GM18861 (cell line): Measurements from ENCODE around the gene SRGAP2C.
"Not testable (repeated sequence)": the region's sequence is repeated elsewhere in the genome, so short reads cannot be mapped to it uniquely, and the experiment has no call there.

Experiments
- ATAC-seq: cut with Tn5 transposase; IDR thresholded peaks from one replicate; pipeline ENCODE4 v1.9.1; 2021; ENCODE audit not compliant: unreplicated experiment

The SRGAP2C gene

GRCh38 chr1:121413821-121414220 lies 229.0 kb downstream of the SRGAP2C start:
- ATAC-seq, result no peak

GRCh38 chr1:121414905-121415304 lies 230.1 kb downstream of the SRGAP2C start:
- no peak for ATAC-seq

- ATAC-seq, result no peak
Observed at GRCh38 chr1:121417325-121417923, 232.6 kb downstream of the SRGAP2C start.

GRCh38 chr1:121418369-121419049 lies 233.7 kb downstream of the SRGAP2C start:
- no peak for ATAC-seq

GRCh38 chr1:121419050-121419615 lies 234.4 kb downstream of the SRGAP2C start:
- ATAC-seq, result not testable (repeated sequence)

GRCh38 chr1:121421490-121421889 lies 236.7 kb downstream of the SRGAP2C start:
- ATAC-seq, result not testable (repeated sequence)

GRCh38 chr1:121423956-121424355 lies 239.2 kb downstream of the SRGAP2C start:
- ATAC-seq, result not testable (repeated sequence)

GRCh38 chr1:121433517-121433916 lies 248.7 kb downstream of the SRGAP2C start:
- ATAC-seq, result not testable (repeated sequence)

- ATAC-seq, result not testable (repeated sequence)
Observed at GRCh38 chr1:121438862-121439261, 254.1 kb downstream of the SRGAP2C start.

GRCh38 chr1:121440993-121441392 lies 256.2 kb downstream of the SRGAP2C start:
- ATAC-seq, result no peak
